ENCODE data around the gene RAB34.
A peak's percentile ranks its signal among the peaks of the same experiment; 100 is the strongest.

RAB34 gene

DNA sequence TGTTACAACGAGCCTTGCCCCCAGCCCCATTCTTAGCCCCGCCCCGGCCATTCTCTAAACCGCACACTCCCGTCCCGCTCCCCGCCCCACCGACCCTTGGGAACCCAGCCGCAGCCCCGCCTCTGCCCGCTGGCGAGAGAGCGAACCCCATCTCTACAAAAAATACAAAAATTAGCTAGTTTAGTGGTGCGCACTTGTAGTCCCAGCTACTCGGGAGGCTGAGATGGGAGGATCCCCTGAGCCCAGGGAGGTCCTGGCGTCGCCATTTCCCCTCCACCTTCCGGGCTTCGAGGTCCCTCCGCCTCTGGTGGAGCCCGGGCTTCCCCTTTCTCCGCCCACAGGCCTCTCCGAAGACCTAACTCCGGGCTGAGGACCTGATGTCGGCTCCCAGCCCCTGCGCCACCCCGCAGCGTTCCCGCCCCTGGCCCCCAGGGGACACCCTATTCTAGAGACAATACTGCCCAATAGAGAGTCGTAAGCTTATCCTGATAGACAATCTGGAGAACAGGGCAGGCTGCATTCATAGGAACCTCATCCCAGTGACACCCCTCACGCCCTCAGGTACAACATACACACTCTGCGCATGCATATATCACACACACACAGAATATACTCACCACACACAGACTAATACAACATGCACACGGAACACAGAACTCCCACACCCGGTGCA lies 5.5 kb downstream of the RAB34 start:
- DNase-seq (ENCODE audit: low read depth, low spot score): peak; percentile 17

- no peak for DNase-seq (ENCODE audit: low read depth, low spot score)
Measured at GRCh38 chr17:28711723-28712031, 6.0 kb downstream of the RAB34 start, which contains the start of gene PROCA1. TSS of gene PROCA1 (minus strand) at chr17:28711888. CDS start at chr17:28711660, 228 bp downstream.

DNA sequence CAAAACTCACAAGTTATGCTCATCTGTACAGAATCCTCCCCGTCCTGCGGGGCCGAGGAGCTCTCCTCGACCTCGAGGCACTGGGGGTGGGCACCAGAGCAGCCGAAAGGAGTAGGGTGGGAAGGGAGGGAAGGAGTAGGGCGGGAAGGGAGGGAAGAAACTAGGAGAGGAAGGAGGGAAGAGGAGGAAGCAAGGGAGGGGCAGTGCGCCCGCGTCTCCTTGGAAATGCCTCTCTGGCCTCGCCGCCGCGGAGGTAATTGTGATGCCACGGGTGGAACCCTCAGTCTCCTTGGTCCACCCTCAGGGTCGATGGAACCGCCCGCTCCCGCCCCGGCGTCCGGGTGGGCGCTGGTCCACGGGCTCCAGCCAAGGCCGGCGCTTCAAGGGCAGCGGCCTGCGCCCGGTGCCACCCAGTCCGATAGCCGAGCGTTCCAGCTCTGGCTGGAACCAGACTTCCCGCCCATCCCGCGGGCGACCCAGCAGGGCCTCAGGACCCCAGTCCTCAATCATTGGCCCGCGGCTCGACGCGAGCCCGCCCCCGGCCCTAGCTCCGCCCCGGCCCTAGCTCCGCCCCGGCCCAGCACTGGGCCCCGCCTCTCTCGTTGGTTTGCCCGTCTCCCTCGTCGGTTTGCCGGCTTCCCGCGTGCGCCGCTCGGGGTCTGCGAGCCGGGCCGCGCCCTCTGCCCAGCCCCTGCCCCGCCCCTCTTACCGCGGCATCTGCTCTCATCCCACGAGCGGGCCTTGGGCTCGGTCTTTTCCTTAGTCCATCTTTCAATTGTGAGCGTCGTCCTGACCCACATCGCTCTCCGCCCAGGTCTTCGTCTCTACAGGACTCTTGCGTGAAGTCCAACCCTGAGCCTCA lies 6.6 kb downstream of the RAB34 start:
- peak; percentile 97 for DNase-seq (ENCODE audit: low read depth, low spot score)

- no peak for DNase-seq (ENCODE audit: low read depth, low spot score)
Measured at GRCh38 chr17:28707339-28707720, 10.3 kb downstream of the RAB34 start.

GRCh38 chr17:28706471-28707338 lies 11.0 kb downstream of the RAB34 start:
- DNase-seq (ENCODE audit: low read depth, low spot score): no peak

DNA sequence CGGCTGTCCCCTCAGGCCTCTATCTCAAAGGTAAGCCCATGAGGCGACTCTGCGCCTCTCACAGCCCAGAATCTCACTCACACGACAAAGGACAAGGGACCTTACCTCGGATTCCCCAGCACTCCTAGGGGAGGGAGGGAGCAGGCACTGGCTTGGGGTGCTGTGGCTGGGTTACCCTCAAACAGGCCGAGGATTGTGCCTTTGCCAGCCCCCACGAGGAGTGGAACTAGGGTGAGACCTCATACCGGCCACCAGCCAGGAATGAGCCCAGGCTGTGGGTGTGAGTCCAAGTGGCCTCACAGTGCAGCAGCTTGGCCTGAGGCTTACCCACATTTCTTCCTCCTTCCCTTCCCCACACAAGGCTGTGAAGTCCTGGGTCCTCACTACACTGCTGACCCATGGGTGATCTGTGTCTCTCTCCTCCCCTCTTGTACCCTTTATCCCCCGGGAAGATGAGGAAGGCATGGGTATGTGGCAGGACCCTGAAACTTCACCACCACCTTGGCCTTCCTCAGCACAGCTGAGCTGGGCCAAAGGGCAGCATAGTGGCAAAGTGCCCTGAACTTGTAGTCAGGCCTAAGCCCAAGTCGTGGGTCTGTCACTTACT lies 11.8 kb downstream of the RAB34 start:
- DNase-seq (ENCODE audit: low read depth, low spot score): no peak

DNA sequence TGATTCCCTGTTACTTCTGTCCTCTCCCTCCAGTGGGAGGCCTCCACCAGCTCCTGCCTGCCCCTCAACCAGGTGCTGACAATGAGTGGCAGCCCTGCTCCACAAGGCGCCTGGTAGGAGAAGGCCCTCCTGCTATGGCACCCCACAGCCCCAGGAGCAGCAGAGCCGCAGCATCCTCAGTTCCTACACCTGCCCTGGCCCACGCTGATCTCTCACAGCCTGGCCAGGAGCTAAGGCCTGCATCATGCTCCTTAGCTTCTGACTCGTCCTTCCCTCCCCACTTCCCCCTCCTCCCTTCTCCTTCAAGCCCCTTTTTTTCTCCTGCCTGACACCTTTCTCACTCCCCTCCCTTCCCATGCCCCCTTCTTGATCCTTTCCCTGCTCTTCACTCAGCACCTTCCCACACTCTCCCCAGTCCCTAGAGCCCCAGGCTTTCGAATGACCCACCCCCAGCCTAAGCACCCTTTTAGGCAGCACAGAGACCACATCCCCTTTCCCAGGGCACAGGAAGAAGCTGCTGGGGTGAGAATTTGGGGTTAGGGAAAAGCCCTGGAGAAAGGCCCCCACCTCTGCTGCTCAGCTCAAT lies 12.5 kb downstream of the RAB34 start:
- DNase-seq (ENCODE audit: low read depth, low spot score): no peak

- DNase-seq (ENCODE audit: low read depth, low spot score): no peak
Measured at GRCh38 chr17:28704219-28704858, 13.3 kb downstream of the RAB34 start.

- DNase-seq (ENCODE audit: low read depth, low spot score): no peak
Measured at GRCh38 chr17:28703552-28704218, 14.0 kb downstream of the RAB34 start.

- DNase-seq (ENCODE audit: low read depth, low spot score): peak; percentile 14
Measured at GRCh38 chr17:28702752-28703150, 14.9 kb downstream of the RAB34 start.

GRCh38 chr17:28702026-28702751 lies 15.5 kb downstream of the RAB34 start:
- DNase-seq (ENCODE audit: low read depth, low spot score): peak; percentile 53

GRCh38 chr17:28700830-28701492 lies 16.7 kb downstream of the RAB34 start:
- no peak for DNase-seq (ENCODE audit: low read depth, low spot score)

DNA sequence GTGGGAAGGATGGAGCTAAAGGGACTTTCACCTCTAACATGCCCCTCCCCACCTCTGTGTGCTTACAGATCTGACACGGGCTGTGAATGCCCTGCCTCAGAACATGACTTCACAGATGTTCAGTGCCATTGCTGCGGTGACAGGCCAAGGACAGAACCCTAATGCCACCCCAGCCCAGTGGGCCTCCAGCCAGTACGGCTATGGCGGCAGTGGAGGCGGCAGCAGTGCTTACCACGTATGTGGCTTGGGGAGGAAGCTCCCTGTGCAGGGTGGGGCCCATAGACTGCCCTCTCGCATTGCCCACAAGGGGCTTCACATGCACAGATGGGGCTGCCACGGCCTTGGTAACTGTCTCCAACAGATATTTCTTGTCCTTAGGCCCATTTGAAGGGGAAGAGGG lies 17.4 kb downstream of the RAB34 start:
- no peak for DNase-seq (ENCODE audit: low read depth, low spot score)

GRCh38 chr17:28698253-28698941 lies 19.3 kb downstream of the RAB34 start:
- no peak for DNase-seq (ENCODE audit: low read depth, low spot score)

- no peak for DNase-seq (ENCODE audit: low read depth, low spot score)
Measured at GRCh38 chr17:28693869-28694268, 23.8 kb downstream of the RAB34 start.

- no peak for DNase-seq (ENCODE audit: low read depth, low spot score)
Measured at GRCh38 chr17:28689011-28689410, 28.7 kb downstream of the RAB34 start.

GRCh38 chr17:28688481-28688880 lies 29.2 kb downstream of the RAB34 start:
- no peak for DNase-seq (ENCODE audit: low read depth, low spot score)

- DNase-seq (ENCODE audit: low read depth, low spot score): no peak
Measured at GRCh38 chr17:28686296-28686695, 31.4 kb downstream of the RAB34 start.

- no peak for DNase-seq (ENCODE audit: low read depth, low spot score)
Measured at GRCh38 chr17:28685366-28685765, 32.3 kb downstream of the RAB34 start.
